BLaER1 (cell line): ENCODE results near the gene ACTN4.

Experiments
- H3K27ac ChIP-seq: shearing (Covaris generic); formaldehyde crosslinking; 2 replicates; pipeline ENCODE4 v1.8.1; 2022
- H3K27me3 ChIP-seq: shearing (Covaris generic); formaldehyde crosslinking; 2 replicates; pipeline ENCODE4 v1.8.1; 2022
- H3K36me3 ChIP-seq: shearing (Covaris generic); formaldehyde crosslinking; 2 replicates; pipeline ENCODE4 v1.8.1; 2022
- H3K4me1 ChIP-seq: shearing (Covaris generic); formaldehyde crosslinking; 2 replicates; pipeline ENCODE4 v1.8.1; 2022
- H3K4me2 ChIP-seq: shearing (Covaris generic); formaldehyde crosslinking; 2 replicates; pipeline ENCODE4 v1.8.1; 2022
- H3K4me3 ChIP-seq: shearing (Covaris generic); formaldehyde crosslinking; 2 replicates; pipeline ENCODE4 v1.8.1; 2022
- H3K9ac ChIP-seq: shearing (Covaris generic); formaldehyde crosslinking; 2 replicates; pipeline ENCODE4 v1.8.1; 2022
- H3K9me3 ChIP-seq: shearing (Covaris generic); formaldehyde crosslinking; 2 replicates; pipeline ENCODE4 v1.8.1; 2022
- H4K20me1 ChIP-seq: shearing (Covaris generic); formaldehyde crosslinking; 2 replicates; pipeline ENCODE4 v1.8.1; 2022
- Cebpa-rat ChIP-seq: shearing (Covaris generic); IDR thresholded peaks from 2 replicates; pipeline ENCODE4 v1.8.1; 2022

The ACTN4 gene

GRCh38 chr19:38708413-38709024 lies 61.1 kb downstream of the ACTN4 start:
- H3K9ac ChIP-seq = no peak overlapping the region; the same call in 1 of the 2 replicates
- H4K20me1 ChIP-seq = peaks cover 24% of the 10 kb centered on the region; the same call in 1 of the 2 replicates
- H3K27ac ChIP-seq = no peak overlapping the region
- no peaks in the 10 kb centered on the region for H3K9me3 ChIP-seq
- H3K4me3 ChIP-seq = no peak overlapping the region
- no peaks in the 10 kb centered on the region for H3K27me3 ChIP-seq
- peaks cover 9% of the 10 kb centered on the region; the same call in 1 of the 2 replicates for H3K4me1 ChIP-seq
- no peak overlapping the region for H3K4me2 ChIP-seq
- H3K36me3 ChIP-seq = peaks cover 100% of the 10 kb centered on the region
- no peak for TF ChIP-seq Cebpa-rat

- H3K27ac ChIP-seq = no peak overlapping the region
- TF ChIP-seq Cebpa-rat = no peak
Observed at GRCh38 chr19:38709119-38709518, 61.7 kb downstream of the ACTN4 start.

GRCh38 chr19:38709671-38710415 lies 62.4 kb downstream of the ACTN4 start:
- H3K9me3 ChIP-seq = no peaks in the 10 kb centered on the region

More at GRCh38 chr19:38709119-38709518, 61.7 kb downstream of the ACTN4 start:
- Histone ChIP-seq H3K4me1 (peaks cover 9% of the 10 kb centered on the region; the same call in 1 of the 2 replicates), H3K9ac (no peak overlapping the region), H3K36me3 (peaks cover 100% of the 10 kb centered on the region), H3K27me3 (no peaks in the 10 kb centered on the region), H4K20me1 (peaks cover 21% of the 10 kb centered on the region; the same call in 1 of the 2 replicates), H3K9me3 (no peaks in the 10 kb centered on the region), H3K4me2 (no peak overlapping the region), H3K4me3 (no peak overlapping the region)

GRCh38 chr19:38710416-38710702 lies 62.9 kb downstream of the ACTN4 start:
- Histone ChIP-seq H3K27me3 (no peaks in the 10 kb centered on the region), H3K27ac (no peak overlapping the region), H3K36me3 (peaks cover 100% of the 10 kb centered on the region), H3K4me2 (no peak overlapping the region), H3K4me1 (peaks cover 9% of the 10 kb centered on the region; the same call in 1 of the 2 replicates), H3K9me3 (no peaks in the 10 kb centered on the region), H3K4me3 (no peak overlapping the region), H4K20me1 (peaks cover 15% of the 10 kb centered on the region; the same call in 1 of the 2 replicates), H3K9ac (no peak overlapping the region)
- no peak for TF ChIP-seq Cebpa-rat

More at GRCh38 chr19:38709671-38710415, 62.4 kb downstream of the ACTN4 start:
- H3K9ac ChIP-seq = no peak overlapping the region
- H3K4me2 ChIP-seq = no peak overlapping the region
- no peaks in the 10 kb centered on the region for H3K27me3 ChIP-seq
- H4K20me1 ChIP-seq = peaks cover 20% of the 10 kb centered on the region; the same call in 1 of the 2 replicates
- H3K4me3 ChIP-seq = no peak overlapping the region
- no peak overlapping the region for H3K27ac ChIP-seq
- H3K4me1 ChIP-seq = peaks cover 9% of the 10 kb centered on the region; the same call in 1 of the 2 replicates
- peaks cover 100% of the 10 kb centered on the region for H3K36me3 ChIP-seq
- TF ChIP-seq Cebpa-rat = no peak

- Histone ChIP-seq H3K4me3 (no peak overlapping the region), H3K9ac (no peak overlapping the region), H3K4me1 (peaks cover 9% of the 10 kb centered on the region; the same call in 1 of the 2 replicates), H3K4me2 (no peak overlapping the region), H3K27ac (no peak overlapping the region), H4K20me1 (peaks cover 11% of the 10 kb centered on the region; the same call in 1 of the 2 replicates), H3K27me3 (no peaks in the 10 kb centered on the region), H3K36me3 (peaks cover 100% of the 10 kb centered on the region), H3K9me3 (no peaks in the 10 kb centered on the region)
- TF ChIP-seq Cebpa-rat = no peak
Observed at GRCh38 chr19:38710928-38711725, 63.7 kb downstream of the ACTN4 start.

- H3K27ac ChIP-seq = no peak overlapping the region
- peaks cover 100% of the 10 kb centered on the region for H3K36me3 ChIP-seq
- H3K9me3 ChIP-seq = no peaks in the 10 kb centered on the region
- no peak for TF ChIP-seq Cebpa-rat
- peaks cover 4% of the 10 kb centered on the region; the same call in 1 of the 2 replicates for H3K4me1 ChIP-seq
- no peak overlapping the region for H3K4me3 ChIP-seq
- H3K9ac ChIP-seq = no peak overlapping the region
- H4K20me1 ChIP-seq = peaks cover 11% of the 10 kb centered on the region; the same call in 1 of the 2 replicates
- H3K27me3 ChIP-seq = no peaks in the 10 kb centered on the region
- H3K4me2 ChIP-seq = no peak overlapping the region
Observed at GRCh38 chr19:38711726-38712153, 64.3 kb downstream of the ACTN4 start.

- TF ChIP-seq Cebpa-rat = no peak
- Histone ChIP-seq H3K27ac (no peak overlapping the region), H3K27me3 (no peaks in the 10 kb centered on the region), H3K4me2 (no peak overlapping the region), H3K9ac (no peak overlapping the region), H3K9me3 (no peaks in the 10 kb centered on the region), H3K36me3 (peaks cover 100% of the 10 kb centered on the region), H3K4me1 (no peaks in the 10 kb centered on the region), H4K20me1 (peaks cover 11% of the 10 kb centered on the region; the same call in 1 of the 2 replicates), H3K4me3 (no peak overlapping the region)
Observed at GRCh38 chr19:38712161-38712748, 64.8 kb downstream of the ACTN4 start.

- no peak for TF ChIP-seq Cebpa-rat
- Histone ChIP-seq H3K9ac (no peak overlapping the region), H3K27ac (no peak overlapping the region), H3K27me3 (no peaks in the 10 kb centered on the region), H3K4me1 (no peaks in the 10 kb centered on the region), H3K9me3 (no peaks in the 10 kb centered on the region), H3K36me3 (peaks cover 100% of the 10 kb centered on the region), H3K4me2 (no peak overlapping the region), H4K20me1 (peaks cover 11% of the 10 kb centered on the region; the same call in 1 of the 2 replicates), H3K4me3 (no peak overlapping the region)
Observed at GRCh38 chr19:38713227-38713649, 65.8 kb downstream of the ACTN4 start.

- H3K27me3 ChIP-seq = no peaks in the 10 kb centered on the region
- H3K4me2 ChIP-seq = no peak overlapping the region
- H3K27ac ChIP-seq = no peak overlapping the region
- no peak for TF ChIP-seq Cebpa-rat
- H3K9ac ChIP-seq = no peak overlapping the region
- no peak overlapping the region for H3K4me3 ChIP-seq
- H4K20me1 ChIP-seq = peaks cover 11% of the 10 kb centered on the region; the same call in 1 of the 2 replicates
- peaks cover 100% of the 10 kb centered on the region for H3K36me3 ChIP-seq
- H3K9me3 ChIP-seq = no peaks in the 10 kb centered on the region
- no peaks in the 10 kb centered on the region for H3K4me1 ChIP-seq
Observed at GRCh38 chr19:38713865-38714264, 66.4 kb downstream of the ACTN4 start.
